Measurements from ENCODE around the gene PDPK1.
A peak's percentile ranks its signal among the peaks of the same experiment; 100 is the strongest.

PDPK1 gene

GRCh38 chr16:2507665-2508064 lies 30.2 kb upstream of the PDPK1 start:
- DNase-seq, result no peak

- DNase-seq, result no peak
Measured at GRCh38 chr16:2508722-2509400, 29.0 kb upstream of the PDPK1 start.

- no peak for DNase-seq
Measured at GRCh38 chr16:2511128-2511800, 26.6 kb upstream of the PDPK1 start.

- DNase-seq, result no peak
Measured at GRCh38 chr16:2511996-2512734, 25.7 kb upstream of the PDPK1 start.

- DNase-seq, result peak; percentile 22
Measured at GRCh38 chr16:2512735-2513404, 25.0 kb upstream of the PDPK1 start.

GRCh38 chr16:2513405-2514332 lies 24.2 kb upstream of the PDPK1 start, which contains the start of gene ATP6V0C:
Gene ATP6V0C (plus strand): TSS chr16:2513952. CDS start chr16:2514104, 152 bp downstream.
- peak; percentile 69 for DNase-seq

GRCh38 chr16:2514333-2515179 lies 23.3 kb upstream of the PDPK1 start:
- peak; percentile 25 for DNase-seq

GRCh38 chr16:2515180-2515851 lies 22.5 kb upstream of the PDPK1 start:
- no peak for DNase-seq

- DNase-seq, result no peak
Measured at GRCh38 chr16:2516391-2517240, 21.2 kb upstream of the PDPK1 start.

GRCh38 chr16:2517954-2518605 lies 19.7 kb upstream of the PDPK1 start:
- no peak for DNase-seq

GRCh38 chr16:2518823-2519710 lies 18.8 kb upstream of the PDPK1 start:
- no peak for DNase-seq

GRCh38 chr16:2519711-2520080 lies 18.1 kb upstream of the PDPK1 start:
- no peak for DNase-seq

GRCh38 chr16:2520097-2520783 lies 17.6 kb upstream of the PDPK1 start, which contains the start of gene AMDHD2:
Gene AMDHD2 (plus strand): TSS chr16:2520371. CDS start chr16:2520459, 88 bp downstream.
- peak; percentile 47 for DNase-seq

GRCh38 chr16:2520784-2521531 lies 16.9 kb upstream of the PDPK1 start:
- DNase-seq, result no peak

- DNase-seq, result no peak
Measured at GRCh38 chr16:2523801-2524231, 14.0 kb upstream of the PDPK1 start.

- DNase-seq, result no peak
Measured at GRCh38 chr16:2524339-2524938, 13.4 kb upstream of the PDPK1 start.
